Effector memory CD4-positive, alpha-beta T cell (primary cell): ENCODE measurements around the gene NCAM1.

Experiments used
- DNase-seq, 3 donors: peaks; one replicate each; pipeline ENCODE4 v3.0.0-alpha.2; 2020
- H3K27ac ChIP-seq: 2 replicates; pipeline ENCODE4 v1.7.0; 2013; ENCODE audit warnings: mild to moderate bottlenecking, low read length, moderate library complexity; ENCODE audit not compliant: insufficient read depth, poor library complexity, severe bottlenecking
- H3K27me3 ChIP-seq: replicated peaks from 2 replicates; pipeline ENCODE4 v1.7.0; 2013; ENCODE audit warnings: mild to moderate bottlenecking, low read length; ENCODE audit not compliant: insufficient read depth, control insufficient read depth, poor library complexity, severe bottlenecking
- H3K36me3 ChIP-seq: 2 replicates; pipeline ENCODE4 v1.7.0; 2013; ENCODE audit warnings: mild to moderate bottlenecking, low read length, moderate library complexity; ENCODE audit not compliant: control insufficient read depth, insufficient read depth
- H3K4me1 ChIP-seq: 2 replicates; pipeline ENCODE4 v1.7.0; 2013; ENCODE audit warnings: low read length, mild to moderate bottlenecking; ENCODE audit not compliant: control insufficient read depth, insufficient read depth, poor library complexity, severe bottlenecking
- H3K4me3 ChIP-seq: 2 replicates; pipeline ENCODE4 v1.7.0; 2013; ENCODE audit warnings: low read length, low read depth, mild to moderate bottlenecking; ENCODE audit not compliant: insufficient read depth, poor library complexity, severe bottlenecking
- H3K9me3 ChIP-seq: 2 replicates; pipeline ENCODE4 v1.7.0; 2013; ENCODE audit warnings: mild to moderate bottlenecking, low read length, moderate library complexity; ENCODE audit not compliant: control insufficient read depth

The NCAM1 gene

DNA sequence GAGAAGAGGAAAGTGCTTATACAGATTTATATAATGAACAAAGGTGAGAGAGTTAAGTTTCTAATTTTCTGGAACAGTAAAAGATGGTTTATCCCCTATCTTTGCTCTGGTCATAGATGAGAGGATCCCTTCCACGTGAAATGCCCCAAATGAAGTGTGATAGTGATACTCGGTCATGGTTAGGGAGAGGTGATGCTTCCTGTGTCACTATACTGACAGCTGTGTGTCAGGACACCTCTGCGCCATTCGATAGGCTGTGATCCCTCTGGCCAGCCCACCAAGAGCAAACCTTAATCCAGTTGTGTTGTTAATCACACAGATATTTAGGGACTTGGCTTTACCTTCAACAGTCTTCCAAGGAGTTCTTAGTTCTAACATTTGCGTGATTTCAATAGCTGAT, 57.7 kb downstream of the NCAM1 start:
- DNase-seq, result no peak
- Histone ChIP-seq H3K36me3 (no peaks in the 10 kb centered on the region), H3K4me1 (no peaks in the 10 kb centered on the region), H3K4me3 (no peak overlapping the region), H3K9me3 (no peaks in the 10 kb centered on the region), H3K27me3 (no peaks in the 10 kb centered on the region), H3K27ac (no peak overlapping the region)

DNA sequence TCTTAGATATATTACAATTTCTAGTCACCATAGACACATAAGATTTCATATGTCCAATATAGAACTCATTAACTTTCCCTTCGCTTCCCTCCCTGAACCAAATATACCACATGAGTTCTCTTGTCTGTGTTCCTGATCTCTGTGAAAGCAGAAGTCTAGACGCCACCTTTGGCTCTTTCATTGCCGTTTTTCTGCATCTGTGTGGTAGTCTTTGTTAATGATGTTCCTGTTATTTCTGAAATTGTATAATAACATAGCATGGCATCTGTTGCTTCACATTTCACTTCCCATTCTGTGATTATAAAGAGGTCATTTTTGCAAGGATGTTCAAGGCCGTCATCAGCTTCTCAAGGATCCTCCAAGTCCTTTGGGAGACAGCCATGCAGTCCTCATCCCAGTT, 58.5 kb downstream of the NCAM1 start:
- DNase-seq, result no peak
- Histone ChIP-seq H3K9me3 (no peaks in the 10 kb centered on the region), H3K4me1 (no peaks in the 10 kb centered on the region), H3K27ac (no peak overlapping the region), H3K27me3 (no peaks in the 10 kb centered on the region), H3K4me3 (no peak overlapping the region), H3K36me3 (no peaks in the 10 kb centered on the region)

DNA sequence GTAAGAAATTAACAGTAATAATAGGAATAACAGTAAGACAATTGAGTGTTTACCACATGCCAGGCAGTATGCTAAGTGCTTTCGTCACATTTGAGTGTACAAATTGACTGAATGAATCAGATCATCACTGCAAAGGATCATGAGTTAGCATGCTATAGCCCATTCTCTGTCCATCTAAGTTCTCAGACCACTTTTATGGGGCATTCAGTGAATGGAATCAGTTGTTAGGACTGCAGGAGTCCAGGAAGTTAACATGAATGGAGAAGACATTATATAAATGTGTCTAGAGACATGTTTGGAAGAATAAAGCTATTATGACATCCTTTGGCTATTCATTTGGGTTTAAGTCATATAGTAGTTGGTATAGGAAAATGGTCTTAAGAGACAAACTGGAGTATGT, 59.9 kb downstream of the NCAM1 start:
- Histone ChIP-seq H3K4me3 (no peak overlapping the region), H3K9me3 (no peaks in the 10 kb centered on the region), H3K27ac (no peak overlapping the region), H3K27me3 (no peaks in the 10 kb centered on the region), H3K4me1 (no peaks in the 10 kb centered on the region), H3K36me3 (no peaks in the 10 kb centered on the region)
- no peak for DNase-seq

DNA sequence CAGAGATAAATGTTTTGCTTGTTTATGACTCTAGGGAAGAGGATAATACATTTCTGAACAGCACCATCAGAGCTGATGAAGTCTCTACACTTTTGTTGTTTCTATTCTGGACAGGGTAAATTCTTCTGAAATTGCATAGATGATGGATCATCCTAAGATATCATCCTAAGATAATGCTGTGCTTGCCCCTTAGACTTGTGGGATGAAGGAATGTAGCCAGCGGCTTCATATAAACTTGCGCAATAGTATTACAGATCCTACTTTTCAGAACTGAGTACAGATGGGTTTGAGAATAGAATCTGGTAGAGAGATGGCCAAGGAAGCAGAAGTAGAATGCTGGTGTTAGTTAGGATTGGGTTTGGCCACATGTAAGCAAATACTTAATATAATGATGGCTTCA, 61.0 kb downstream of the NCAM1 start:
- no peak for DNase-seq
- H3K27ac ChIP-seq, result no peak overlapping the region

DNA sequence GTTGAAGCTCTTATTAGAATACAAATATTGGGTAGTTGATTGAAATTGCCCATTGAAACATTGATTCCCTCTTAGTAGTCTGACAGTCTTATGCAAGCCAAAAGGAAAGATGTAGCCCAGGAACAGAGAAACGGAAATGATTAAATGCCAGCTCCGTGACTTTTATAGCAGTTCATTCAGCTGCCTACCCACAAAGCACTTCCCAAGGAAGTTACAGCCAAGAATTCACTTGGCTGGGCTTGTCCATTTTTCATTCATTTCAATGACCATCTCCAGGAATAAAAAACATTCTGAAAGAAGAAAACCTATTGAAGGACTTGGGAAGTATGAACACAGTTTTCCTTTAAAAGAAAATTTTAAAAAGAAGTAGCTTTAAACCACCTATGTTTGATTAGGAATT, 62.0 kb downstream of the NCAM1 start:
- no peaks in the 10 kb centered on the region for H3K4me1 ChIP-seq
- no peak for DNase-seq
- no peaks in the 10 kb centered on the region for H3K36me3 ChIP-seq
- no peak overlapping the region for H3K4me3 ChIP-seq
- no peak overlapping the region for H3K27ac ChIP-seq
- no peaks in the 10 kb centered on the region for H3K9me3 ChIP-seq
- H3K27me3 ChIP-seq, result no peaks in the 10 kb centered on the region

More for the DNA sequence above, 61.0 kb downstream of the NCAM1 start:
- Histone ChIP-seq H3K4me3 (no peak overlapping the region), H3K27me3 (no peaks in the 10 kb centered on the region), H3K9me3 (no peaks in the 10 kb centered on the region), H3K4me1 (no peaks in the 10 kb centered on the region), H3K36me3 (no peaks in the 10 kb centered on the region)

DNA sequence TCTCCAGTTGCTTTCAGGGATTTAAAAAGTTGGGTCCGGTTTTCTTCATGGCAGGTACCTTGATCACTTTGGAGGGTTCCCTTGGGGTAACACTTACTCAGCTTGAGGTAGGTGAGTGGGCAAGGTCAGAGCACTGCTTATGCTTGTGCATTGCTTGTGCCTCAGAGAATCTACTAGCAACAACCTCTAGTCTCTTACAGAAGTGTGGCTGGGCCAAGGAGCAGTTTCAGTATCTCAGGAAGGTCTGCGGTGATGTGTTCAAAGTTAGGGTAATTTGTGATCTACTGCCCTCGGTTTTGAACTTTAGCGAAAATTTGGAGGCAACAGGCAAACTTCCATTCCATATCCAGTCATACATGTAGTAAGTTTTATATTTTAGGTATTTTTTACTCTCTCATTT, 62.8 kb downstream of the NCAM1 start:
- no peak overlapping the region for H3K4me3 ChIP-seq
- H3K27ac ChIP-seq, result no peak overlapping the region
- DNase-seq, result no peak
- H3K4me1 ChIP-seq, result no peaks in the 10 kb centered on the region
- no peaks in the 10 kb centered on the region for H3K27me3 ChIP-seq
- H3K9me3 ChIP-seq, result no peaks in the 10 kb centered on the region
- no peaks in the 10 kb centered on the region for H3K36me3 ChIP-seq

DNA sequence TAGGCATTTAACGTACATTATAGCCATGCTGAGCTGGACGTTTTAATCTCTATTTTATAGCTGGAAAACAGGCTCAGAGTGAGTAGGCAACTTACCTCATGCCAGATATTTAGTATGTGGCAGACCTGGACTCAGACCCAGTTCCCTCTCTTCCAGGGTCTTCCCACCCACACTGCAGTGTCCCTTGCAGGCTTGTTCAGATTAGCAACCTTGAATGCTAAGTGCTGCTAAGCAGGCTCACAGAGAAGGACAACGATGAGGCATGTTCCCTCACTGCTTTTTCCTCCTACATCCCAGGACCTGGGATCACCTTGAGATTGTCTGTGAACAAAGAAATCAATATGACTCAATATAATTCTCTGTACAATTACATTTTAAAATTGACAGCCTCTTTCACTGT, 65.6 kb downstream of the NCAM1 start:
- H3K27me3 ChIP-seq, result no peaks in the 10 kb centered on the region
- no peak for DNase-seq
- no peaks in the 10 kb centered on the region for H3K9me3 ChIP-seq
- no peaks in the 10 kb centered on the region for H3K4me1 ChIP-seq
- H3K4me3 ChIP-seq, result no peak overlapping the region
- H3K36me3 ChIP-seq, result no peaks in the 10 kb centered on the region
- H3K27ac ChIP-seq, result no peak overlapping the region

DNA sequence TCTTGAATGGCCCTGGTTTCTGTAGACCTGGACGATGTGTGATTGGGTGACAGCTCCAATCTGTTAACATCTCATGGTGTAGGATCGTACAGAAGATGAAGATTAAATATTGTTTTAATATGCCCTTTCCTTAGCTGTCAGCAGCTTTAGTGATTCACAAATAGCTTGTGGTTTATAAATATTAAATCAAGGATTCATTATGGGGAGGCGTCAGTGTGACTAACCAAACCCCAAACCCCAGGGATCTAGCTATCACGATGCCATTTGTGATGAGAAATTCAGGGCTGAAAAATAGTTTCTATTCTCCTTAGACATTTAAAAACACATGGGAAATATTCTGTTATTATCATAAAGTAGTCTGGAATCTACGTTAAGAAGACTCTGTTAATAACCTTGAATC, 73.4 kb downstream of the NCAM1 start:
- no peak for DNase-seq
- no peaks in the 10 kb centered on the region for H3K9me3 ChIP-seq

DNA sequence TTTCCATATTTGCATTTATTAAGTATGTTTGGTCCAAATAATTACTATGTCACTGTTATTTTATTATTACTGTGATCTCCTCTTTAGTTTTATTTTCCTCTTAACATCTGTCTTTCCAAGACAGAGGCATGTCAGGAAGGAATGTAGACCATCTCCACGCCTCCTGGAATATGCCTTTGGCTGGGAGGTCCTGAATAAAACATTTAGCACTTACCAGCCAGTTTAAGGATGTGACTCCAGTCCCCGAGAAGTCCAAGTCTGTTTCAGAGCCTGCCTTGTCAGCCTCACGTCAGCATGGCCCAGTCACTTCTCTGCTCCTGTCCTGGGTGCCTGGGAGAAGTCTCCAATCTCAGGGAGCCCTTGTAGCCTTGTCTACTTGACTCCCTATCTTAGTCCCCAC, 74.5 kb downstream of the NCAM1 start:
- Histone ChIP-seq H3K9me3 (no peaks in the 10 kb centered on the region), H3K4me1 (no peaks in the 10 kb centered on the region), H3K27me3 (no peaks in the 10 kb centered on the region), H3K4me3 (no peak overlapping the region), H3K27ac (no peak overlapping the region), H3K36me3 (no peaks in the 10 kb centered on the region)
- no peak for DNase-seq

More for the DNA sequence above, 73.4 kb downstream of the NCAM1 start:
- Histone ChIP-seq H3K4me1 (no peaks in the 10 kb centered on the region), H3K27me3 (no peaks in the 10 kb centered on the region), H3K36me3 (no peaks in the 10 kb centered on the region), H3K27ac (no peak overlapping the region), H3K4me3 (no peak overlapping the region)

DNA sequence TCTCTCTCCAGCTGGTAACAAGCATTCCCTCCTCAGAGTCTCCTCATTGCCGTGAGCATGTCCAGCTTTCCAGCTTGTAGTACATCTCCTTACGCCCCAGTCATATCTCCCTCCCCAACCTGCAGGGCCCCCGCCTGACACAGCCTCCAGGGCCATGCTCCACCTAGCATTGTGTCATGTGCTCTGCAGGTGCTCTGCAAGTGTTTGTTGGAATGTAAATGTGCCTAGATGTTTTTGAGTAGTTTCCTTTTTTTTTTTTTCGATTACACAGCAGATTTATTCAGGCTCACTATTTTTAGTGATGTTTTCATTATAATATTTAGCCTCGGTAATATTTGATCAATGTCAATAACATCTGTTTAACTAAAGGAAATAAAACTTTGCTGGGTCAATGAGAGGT, 82.5 kb downstream of the NCAM1 start:
- Histone ChIP-seq H3K9me3 (no peaks in the 10 kb centered on the region), H3K4me1 (no peaks in the 10 kb centered on the region), H3K27ac (no peak overlapping the region), H3K27me3 (no peaks in the 10 kb centered on the region), H3K36me3 (no peaks in the 10 kb centered on the region), H3K4me3 (no peak overlapping the region)
- DNase-seq, result no peak

DNA sequence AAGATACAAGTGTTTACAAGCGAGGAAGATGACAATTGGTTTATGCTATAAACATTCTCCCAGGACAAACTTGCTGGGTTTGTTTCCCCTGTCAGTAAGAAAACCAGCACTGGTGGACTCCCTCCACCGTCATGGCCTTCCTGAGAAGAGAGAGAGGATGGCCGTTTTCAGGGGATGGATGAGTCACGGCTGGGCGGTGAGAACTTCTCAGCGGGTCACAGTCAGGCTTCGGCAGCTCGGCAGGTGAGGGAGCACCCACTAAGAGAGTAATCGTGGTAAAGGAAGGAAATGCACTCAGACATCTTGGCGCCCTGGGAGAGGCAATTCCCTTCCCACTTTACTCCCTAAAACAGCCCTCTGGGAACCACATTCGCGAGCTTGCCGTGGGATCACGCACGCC, 83.9 kb downstream of the NCAM1 start:
- H3K9me3 ChIP-seq, result no peaks in the 10 kb centered on the region
- no peaks in the 10 kb centered on the region for H3K4me1 ChIP-seq
- no peak overlapping the region for H3K27ac ChIP-seq
- no peaks in the 10 kb centered on the region for H3K36me3 ChIP-seq
- H3K27me3 ChIP-seq, result no peaks in the 10 kb centered on the region
- no peak overlapping the region for H3K4me3 ChIP-seq
- DNase-seq, result no peak
